ENCODE data around the gene PARK7.

DNA sequence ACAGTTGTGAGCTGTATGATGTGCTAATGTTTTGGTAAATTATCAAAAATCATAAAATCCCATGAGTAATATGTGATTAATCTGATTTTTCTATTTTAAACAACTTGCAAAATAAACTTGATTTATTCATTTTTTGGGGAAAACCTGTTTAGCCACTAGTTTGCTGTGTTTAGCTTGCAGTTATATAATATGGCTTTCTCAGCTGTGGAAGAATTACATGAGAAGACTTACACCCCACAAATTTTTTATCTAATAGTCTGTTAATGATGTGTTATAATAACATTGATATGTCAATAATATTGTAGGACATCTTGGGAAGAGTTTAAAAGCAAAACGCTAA lies 67.0 kb downstream of the PARK7 start:
- TF ChIP-seq CTCF (IDR thresholded peaks at IDR 0.05) (no peak), POLR2A (IDR thresholded peaks at IDR 0.05) (no peak)
